Stimulated activated CD8-positive, alpha-beta memory T cell treated with anti-CD3 and anti-CD28 coated beads, Interleukin-4, amount 100 ng/mL, for 48 hours (primary cell): ENCODE measurements around the gene FNDC1.
A peak's percentile ranks its signal among the peaks of the same experiment; 100 is the strongest.

Experiments
- DNase-seq: peaks from one replicate; pipeline ENCODE4 v3.0.0-alpha.2; 2020

FNDC1 gene

DNA sequence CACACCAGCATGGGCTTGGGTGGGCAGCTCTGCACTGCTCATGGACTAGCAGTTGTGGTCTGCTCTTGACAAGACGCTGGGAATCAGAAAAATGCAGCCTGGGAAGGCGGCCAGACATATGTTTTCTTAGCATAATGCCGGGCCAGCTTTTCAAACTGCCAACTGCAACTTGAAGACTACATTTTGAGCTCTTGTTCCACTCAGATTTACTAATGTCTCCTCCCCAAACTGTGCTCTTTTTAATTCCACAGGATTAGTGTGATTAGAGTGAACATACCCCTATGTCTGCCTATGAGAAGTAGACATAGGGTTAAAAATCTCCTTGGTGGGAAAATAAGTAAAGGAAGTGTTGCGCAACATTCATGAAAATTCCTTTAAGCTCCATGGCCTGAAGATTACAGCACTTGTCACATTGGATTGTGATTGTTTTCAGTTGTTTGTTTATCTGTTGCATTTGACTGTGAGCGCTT, 5.3 kb upstream of the FNDC1 start:
- no peak for DNase-seq

DNA sequence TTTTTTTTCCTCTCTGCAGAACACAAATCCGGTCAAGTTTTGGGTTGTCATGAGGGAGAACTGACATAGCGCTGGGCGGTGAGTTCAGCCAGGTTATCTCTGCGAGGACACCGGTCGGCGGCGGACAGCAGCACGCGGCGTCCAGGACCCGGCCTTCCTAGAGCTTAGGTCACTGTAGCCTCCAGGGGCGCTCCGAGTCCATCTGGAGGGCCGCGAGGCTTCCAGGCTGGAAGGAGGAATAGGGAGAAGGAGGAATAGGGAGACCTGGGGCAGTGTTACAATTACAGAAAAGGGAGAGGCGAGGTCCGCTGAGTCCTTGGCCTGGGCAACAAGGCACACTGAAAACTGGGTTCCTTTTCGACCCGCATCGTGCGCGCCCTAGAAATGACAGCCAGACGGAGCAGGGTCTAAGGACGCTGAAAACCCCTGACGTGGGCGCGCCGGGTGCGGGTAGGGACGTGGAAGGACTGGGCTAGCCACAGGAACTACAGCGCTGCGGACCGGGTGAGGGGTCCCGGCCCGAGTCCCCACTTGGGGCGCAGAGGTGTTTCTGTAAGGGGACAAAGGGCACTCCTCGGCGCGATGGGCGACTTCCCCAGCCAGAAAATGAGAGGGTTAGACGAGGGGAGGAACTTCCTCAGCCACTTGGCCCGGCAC, 536 bp upstream of the FNDC1 start:
- no peak for DNase-seq

DNA sequence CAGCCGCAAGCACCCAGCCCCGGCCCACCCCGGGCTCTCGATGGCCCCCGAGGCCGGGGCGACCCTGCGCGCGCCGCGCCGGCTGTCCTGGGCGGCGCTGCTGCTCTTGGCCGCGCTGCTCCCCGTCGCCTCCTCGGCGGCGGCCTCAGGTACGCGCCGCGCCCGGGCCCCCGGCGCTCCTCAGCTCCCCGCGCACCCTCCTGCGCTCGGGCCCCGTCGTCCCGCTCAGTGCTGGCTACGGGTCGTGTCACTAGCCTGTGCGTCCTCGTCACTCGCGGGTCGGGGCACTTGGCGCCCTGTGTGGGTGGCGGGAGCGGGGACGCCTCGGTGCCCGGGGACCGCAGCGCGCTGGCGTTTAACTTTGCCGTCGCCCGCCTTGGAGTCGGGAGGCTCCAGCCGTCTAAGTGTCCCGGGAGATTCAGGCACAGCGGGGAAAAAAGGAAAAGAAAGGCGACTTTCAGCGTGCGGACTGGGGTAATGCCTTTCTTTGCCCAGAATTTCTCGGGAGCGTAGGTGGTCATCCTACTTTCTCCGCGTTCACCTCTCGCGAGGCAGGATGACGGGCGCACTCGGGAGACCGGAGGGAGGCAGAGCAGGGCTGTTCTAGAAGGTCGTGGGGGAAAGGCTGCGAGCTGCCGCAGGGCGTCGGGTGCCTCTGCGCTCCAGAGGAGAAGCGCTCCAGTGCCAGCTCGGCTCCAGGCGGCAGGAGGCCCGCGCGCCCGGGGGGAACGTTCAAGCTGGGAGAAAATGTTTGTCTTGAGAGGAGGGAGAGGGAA, 545 bp downstream of the FNDC1 start:
- DNase-seq, result peak; percentile 44

DNA sequence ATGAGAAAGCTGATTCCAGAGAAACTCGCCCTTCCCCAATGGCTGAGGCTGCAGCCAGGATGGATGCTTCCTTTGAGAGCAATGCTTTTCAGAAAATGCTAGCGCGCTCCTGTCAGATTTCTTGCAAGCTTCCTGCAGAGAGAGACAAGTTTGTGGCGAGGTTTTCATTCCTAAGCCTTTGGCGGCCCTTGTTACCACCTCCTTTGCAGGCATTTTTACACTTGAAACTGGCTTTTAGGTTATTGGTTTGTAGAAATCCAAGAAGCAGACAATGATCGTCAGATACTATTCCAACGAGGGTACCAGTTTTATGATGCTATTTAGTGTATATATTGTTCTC, 1.1 kb downstream of the FNDC1 start:
- DNase-seq, result no peak

DNA sequence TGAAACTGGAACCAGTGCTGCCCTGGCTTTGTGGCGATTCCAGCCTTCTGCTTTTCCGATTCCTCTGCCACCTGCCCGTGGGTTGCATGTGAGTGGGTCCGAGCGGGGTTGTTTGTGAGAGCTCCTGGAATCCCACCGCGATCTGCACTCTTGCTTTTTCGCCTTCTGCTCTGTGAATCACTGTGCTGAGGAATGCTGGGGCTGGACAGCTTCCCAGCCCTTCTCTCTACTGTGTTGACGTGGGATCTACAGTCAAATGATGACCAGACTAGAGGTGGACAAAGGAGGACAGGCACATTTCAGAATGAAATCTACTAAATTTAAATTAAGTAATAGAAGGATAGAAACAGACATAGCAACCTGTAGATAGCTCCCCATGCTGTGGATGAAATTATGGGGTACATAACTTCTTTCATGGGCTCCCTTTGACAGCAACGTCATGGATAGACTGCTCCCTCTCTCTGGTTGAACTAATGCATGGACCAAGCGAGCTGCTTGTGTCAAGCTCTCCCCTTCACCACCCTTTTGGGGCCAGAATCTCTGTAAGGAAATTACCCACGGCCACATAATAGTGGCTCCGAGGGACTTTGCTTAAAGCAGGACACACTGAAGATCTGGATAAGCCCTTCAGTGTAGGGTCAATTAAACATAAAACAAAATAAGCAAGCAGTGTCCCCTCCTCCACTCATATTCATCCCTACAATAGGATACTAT, 2.0 kb downstream of the FNDC1 start:
- no peak for DNase-seq

DNA sequence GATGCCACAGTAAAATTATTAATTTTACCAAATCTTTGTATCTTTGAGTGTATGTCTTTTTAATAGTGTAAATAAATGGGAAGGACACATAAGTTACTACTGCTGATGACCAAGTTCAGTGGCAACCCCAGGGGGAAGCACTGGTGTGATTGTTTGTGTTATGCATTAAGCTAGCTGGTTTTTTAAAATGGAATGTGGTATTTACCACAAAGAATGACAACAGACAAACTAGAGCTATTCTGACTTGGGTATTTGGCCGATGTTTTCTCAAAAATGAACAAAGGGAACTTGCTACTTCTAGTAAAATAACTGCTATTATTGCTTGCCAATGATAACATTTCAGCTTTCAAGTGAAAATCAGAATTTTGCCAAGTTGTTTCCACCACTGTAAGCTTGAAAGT, 2.9 kb downstream of the FNDC1 start:
- DNase-seq, result no peak

DNA sequence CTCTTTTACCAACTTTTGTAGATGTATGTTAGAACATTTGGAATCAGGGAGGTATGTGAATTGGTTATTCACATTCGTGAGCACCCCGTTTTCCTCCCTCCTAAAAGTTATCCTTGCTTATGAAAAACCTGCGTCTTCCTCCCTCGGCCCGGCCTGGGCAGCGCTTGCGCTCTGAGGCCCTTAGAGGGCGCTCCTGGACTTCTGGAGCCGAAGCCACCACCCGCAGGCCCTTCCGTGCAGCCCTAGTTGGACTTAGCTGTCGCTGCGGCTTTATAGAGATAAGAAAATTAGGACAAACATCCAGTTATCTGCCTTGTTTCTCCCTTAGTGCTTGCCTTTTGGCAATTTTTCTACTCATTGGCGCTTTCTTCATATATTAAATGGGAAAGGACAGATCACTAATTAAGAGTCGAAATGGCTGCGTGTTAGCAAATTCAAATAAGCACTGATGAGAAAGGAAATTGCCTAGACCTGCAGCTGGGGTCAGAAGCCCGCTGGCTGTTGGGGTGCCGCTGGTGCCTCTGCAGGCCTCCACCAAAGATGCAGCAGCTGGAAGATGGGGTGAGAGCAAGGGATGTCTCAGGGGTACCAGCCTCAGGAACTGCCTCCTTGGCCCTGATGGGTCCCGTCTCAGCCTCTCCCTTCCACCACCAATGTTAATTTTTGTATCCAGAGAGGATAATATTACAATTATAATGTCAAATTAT, 5.2 kb downstream of the FNDC1 start:
- DNase-seq, result peak; percentile 87

DNA sequence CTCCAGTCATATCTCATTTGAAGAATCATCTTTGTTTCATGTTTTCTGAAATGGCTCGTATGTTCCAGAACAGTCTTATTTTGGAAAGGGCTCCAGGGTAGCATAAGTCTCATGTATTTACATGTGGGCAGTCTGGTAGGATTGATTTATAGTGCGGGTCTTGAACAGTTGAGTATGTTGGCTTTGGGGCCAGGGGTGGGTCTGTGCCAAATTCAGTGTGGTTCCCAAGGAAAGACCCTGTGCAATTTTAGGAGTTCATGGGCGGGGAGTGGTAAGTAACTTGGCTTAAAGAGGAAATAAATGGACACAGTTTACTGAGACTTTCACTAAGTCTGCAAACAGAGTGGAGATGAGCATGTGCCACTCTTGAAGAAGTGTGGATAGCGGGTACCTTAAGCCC, 7.7 kb downstream of the FNDC1 start:
- no peak for DNase-seq

DNA sequence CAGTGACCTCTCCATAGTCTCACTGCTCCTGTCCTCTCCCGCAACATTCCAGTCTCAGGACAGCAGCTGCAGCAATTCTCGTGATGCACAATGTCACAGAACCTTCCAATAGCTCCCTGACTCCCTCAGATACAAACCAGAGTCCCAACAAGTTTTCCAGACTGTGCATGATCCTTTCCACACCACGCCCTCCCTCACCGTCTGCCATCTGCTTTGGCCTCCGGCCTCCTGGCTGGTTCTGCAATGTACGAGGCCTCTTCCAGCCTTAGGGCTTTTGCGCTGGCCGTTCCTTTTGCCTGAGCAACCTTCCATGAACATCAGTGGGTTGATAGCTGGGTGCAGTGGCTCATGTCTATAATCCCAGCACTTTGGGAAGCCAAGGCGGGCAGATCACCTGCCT, 9.6 kb downstream of the FNDC1 start:
- no peak for DNase-seq

DNA sequence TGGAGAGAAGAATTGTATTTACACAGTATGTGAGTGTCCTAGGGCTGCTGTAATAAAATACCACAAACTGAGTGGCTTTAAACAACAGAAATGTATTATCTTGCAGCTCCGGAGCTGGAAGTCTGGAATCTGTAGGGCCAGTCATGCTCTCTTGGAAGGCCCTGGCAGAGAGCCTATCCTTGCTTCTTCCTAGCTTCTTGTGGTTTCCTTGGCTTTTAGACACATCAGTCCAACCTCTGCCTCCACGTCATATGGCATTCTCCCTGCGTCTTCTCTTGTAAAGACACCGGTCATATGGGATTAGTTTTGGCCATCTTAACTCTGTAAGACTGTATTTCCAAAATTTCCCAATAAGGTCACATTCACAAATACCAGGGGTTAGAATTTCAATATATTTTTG, 10.8 kb downstream of the FNDC1 start:
- no peak for DNase-seq

DNA sequence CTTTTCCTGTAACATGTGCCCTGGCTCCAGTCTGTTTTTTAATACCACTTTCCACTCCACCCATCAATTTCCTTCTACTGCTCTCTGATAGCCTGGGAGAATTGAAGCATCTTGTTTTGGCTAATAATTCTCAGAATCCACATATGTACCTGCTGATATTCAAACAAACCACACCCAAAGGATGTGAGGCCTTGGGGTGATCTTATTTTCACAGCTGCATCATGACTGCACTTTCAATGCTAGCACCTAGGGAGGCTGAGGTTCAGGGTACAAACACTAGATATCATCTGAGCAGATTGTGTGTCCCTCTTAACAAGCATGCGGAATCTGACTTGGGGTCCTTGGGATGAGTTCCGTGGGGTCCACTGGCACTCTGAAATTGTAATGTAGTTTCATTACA, 12.7 kb downstream of the FNDC1 start:
- no peak for DNase-seq

DNA sequence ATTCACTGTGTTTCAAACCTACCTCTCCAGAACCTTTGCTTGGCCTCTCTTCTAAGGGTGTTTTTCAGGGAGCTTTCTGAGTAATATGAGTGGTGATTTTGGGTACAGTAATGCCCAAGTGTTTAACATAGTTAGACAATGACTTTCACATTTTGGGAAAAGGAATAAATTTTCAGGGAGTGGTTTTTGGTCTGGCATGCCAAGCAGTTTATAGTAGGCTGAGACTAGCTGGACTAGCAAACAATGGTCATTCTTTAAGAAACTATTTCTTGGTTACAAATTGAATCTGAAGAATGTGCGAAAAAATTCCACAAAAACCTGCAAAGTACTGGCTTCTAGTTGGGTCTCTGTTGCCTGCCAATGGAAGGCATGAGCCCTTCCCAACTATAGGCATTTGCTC, 15.4 kb downstream of the FNDC1 start:
- no peak for DNase-seq

DNA sequence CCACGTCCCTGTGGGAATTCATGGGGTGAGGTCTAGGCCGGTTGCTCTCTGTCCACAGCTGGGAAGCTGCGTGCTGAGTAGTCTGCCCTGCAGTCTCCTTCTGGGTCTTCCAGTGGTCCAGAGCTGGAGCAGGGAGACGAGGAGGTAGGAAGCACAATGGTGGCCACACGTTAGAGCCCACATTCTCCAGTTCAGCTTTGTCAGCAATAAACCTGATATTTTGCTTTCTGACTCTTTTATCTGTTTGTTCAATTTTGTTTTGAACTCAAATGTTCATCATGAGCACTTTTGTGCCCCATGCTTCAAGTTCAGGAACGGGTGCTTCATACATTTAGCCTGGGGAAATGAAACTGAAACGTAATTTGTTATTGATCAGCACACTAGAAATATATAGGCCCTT, 21.3 kb downstream of the FNDC1 start:
- no peak for DNase-seq

DNA sequence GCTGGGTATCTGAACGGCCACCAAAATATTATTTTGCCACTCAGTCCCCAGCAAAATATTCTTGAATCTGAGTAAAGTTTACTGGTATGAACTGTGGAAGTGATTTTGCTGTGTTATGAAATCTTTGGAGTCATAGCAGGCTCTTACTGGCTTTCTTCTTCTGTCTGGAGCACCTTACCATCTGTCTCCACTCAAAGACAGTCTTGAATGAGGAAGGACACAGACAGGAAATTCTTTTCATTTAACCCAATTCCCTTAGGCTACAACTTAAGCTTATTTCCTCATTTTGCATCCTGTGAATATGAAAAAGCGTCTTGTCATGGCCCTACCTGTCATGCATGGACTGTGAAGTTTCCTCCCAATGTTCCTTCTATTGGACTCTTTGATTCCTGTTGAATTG, 24.7 kb downstream of the FNDC1 start:
- DNase-seq, result no peak

DNA sequence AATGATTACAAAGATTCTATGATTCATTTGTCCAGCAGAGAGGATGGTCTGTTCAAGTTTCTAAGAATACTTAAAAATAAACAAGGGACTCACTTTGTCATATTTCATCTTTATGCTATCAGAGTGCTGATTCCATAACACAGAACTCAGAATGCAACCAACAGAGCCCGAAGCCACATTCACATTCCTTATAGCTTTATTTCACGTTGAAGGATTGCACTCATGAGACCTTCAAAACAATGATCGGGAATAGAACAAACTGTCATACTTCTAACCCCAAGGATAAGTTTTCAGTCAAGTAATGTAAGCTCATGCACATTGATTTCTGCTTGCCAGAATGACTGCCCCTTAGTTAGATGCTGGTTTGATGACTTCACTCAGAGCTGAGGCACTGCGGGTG, 25.2 kb downstream of the FNDC1 start:
- DNase-seq, result no peak

DNA sequence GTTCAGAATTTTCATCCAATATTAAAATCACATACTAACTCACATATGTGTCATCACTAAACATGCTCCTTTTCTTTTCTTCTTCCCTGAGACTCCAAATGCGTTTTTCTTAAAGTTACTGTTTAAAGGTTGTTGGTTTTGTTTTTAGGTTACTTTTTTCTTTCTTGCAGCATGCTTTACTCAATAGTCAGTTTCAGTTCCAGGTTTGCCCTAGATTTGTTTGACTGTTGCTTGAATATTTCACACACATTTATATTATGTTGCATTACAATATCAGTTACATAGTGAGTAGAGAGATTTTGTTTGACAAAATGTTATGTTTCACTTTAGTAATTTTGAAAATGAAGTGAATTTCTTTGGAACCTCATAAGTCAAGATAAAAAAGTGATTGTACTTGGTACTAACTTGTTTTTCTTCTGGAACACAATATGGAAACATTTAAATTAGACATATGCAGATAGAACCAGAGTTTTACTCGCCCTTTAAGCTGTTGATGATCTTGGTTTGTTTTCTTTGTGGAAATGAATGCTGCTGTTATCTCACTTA, 27.3 kb downstream of the FNDC1 start:
- DNase-seq, result no peak

DNA sequence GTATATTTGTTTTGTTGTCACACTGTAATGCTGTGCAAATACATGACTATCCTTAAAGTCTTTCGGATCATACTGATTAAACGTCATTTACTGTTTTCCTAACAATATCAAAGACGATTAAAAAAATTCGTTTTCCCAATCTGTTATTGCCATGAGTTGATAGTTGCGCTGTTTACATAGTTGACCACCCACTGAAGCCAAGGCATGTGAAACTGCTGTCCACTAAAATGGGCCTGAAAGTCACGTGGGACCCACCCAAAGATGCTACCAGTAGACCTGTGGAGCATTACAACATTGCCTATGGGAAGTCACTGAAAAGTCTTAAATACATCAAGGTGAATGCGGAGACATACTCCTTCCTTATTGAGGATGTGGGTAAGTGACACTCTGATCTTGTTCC, 28.1 kb downstream of the FNDC1 start:
- no peak for DNase-seq

DNA sequence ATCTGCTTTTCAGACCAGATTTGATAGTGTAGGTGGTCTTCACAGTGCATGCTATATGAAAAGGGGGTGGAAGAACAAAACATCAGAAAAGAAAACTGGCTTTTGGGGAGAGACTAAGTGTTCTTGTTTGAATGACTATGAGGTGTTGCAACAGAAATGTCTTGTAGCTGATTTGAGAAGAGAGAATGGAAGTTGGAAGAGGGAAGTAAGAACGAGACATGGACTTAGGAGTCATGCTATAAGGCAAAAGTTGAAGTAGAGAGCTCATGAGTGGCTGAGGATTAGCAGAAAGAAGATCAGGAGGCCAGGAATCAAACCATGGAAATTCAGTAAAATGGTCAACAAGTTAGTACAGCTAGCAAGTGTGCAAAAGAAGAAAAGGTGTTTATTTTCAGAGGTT, 32.1 kb downstream of the FNDC1 start:
- no peak for DNase-seq

DNA sequence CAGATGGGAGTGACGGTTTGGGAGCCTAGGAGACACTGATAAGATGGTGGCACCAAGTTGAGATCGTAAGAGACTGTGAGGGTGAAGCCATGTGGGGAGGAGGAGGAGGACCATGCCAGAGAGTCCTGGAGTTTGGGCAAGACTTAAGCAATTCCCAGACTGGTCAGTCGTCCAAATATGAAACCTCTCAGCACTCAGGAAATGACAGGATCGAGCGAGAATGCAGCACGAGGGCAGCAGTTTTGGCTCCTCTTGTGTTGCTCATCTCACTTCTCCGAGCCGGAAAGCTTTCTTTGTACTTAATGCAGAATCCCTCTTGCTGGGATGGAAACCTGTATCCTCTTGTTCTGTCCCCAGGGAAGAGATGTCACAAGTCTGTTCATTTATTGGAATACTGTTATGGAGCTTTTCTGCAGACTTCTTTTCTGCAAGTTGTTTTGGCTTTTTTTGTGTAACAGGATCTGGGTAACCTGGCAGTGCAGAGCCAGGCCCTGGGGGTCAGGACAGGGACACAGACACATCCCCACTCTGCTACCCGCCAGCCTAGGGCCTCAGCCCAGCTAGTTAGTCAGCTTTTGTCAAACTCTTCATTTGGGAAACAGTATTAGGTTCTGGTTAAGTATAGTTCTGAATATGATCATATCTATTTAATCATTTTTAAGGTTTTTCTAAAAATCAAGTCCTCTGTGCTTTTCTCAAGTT, 34.3 kb downstream of the FNDC1 start:
- no peak for DNase-seq

DNA sequence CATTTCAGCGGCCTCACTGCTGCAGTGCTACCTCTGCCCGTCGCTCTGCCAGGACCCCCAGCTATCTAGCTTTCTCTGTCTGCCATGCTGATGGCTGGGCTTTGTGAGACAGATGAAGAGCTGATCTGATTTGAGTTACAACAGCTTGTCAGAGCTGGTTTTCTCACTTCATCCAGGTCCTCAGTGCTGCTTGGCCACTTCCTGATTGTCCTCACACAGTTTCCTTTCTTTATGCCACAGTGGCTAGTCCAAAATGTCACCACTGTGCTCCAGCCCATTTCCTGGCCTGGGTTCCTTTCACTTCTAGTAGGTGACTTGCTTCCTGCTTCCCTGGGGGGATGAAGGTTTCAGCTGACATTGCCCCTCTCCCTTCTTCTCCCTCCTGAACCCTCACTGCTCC, 35.4 kb downstream of the FNDC1 start:
- DNase-seq, result no peak

DNA sequence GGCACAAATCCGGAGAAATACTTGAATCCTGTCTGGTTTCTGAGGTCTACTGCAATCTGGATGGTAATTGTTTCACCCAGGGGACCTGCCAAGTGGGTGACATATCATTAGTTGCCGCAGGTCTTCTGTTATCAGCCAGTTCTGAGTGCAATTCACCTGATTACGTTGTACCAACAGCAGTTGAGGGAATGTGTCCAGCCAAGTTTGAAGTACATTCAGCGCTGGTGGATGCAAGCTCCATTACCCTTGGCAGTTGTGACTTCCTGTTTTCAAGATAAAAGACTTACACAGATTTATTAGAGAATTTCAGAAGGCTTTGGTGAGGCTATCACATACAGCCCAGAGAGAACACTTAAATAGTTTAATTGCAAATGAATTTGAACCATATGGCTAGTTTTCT, 42.8 kb downstream of the FNDC1 start:
- no peak for DNase-seq

DNA sequence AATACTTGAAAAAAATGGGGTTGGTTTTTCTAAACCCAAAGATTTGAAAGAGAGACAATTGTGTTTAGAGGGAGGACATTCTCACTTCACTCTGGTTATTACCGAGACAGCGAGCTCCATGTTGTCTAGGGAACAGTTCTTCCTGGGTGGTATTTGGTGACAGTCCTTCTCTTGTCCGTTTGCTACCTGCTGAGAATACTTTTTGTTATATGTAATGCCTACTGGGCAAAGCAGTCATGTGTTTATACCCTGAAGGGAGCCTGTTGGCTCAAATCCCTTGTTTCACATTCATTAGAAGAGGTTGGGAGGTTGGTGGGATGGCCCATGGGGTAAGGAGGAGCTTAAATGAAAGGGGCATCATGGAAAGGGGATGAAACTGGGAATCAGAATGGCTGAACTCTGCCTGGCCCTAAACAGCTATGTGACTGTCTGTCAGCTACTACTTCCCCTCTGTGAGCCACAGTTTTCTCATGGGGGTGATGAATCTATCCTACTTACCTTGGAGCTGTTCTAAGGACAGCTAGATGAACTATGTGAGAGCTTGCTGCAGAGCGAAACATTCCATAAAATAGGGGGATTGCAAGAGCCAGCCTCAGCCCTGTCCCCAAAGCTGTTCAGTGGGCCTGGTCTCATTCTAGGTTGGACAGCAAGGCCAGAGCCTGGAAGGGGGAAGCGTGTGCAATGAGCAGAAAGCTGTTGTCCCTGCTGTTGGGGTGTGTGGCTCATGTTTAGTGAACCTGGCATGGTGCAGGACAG, 43.5 kb downstream of the FNDC1 start:
- DNase-seq, result no peak
